Erythroblast (primary cell): ENCODE data around the gene WAS.

ENCODE experiments used
- DNase-seq, 2 experiments: peaks; one replicate each; lab custom pipeline; 2025; lab: John Stamatoyannopoulos, UW
- GATA1 ChIP-seq: IDR thresholded peaks from 2 replicates; pipeline ENCODE4 v1.6.1; 2011; ENCODE audit warnings: low read depth, mild to moderate bottlenecking, control low read depth, low read length, moderate library complexity
- POLR2A ChIP-seq: IDR thresholded peaks from 2 replicates; pipeline ENCODE4 v1.6.1; 2011; ENCODE audit warnings: mild to moderate bottlenecking, low read length

WAS gene

GRCh38 chrX:48737940-48738339 is 54.3 kb downstream of the WAS start:
- DNase-seq = peak; percentile 21 to 31
- no peak for TF ChIP-seq POLR2A
- no peak for TF ChIP-seq GATA1
